Brain microvascular endothelial cell (primary cell): ENCODE measurements around the gene KRT78.
A peak's percentile ranks its signal among the peaks of the same experiment; 100 is the strongest.
"Not testable (repeated sequence)": the region's sequence is repeated elsewhere in the genome, so short reads cannot be mapped to it uniquely, and the experiment has no call there.

ENCODE experiments used
- DNase-seq: peaks from one replicate; pipeline ENCODE4 v3.0.0-alpha.2; 2020
- H3K27ac ChIP-seq: fragments of 250-450 bp; sonication (Bioruptor Pico); 2 replicates; pipeline ENCODE4 v1.5.1; 2020; ENCODE audit warnings: mild to moderate bottlenecking, moderate library complexity
- H3K27me3 ChIP-seq: fragments of 250-450 bp; sonication (Bioruptor Pico); replicated peaks from 2 replicates; pipeline ENCODE4 v1.5.1; 2020; ENCODE audit warnings: mild to moderate bottlenecking
- H3K36me3 ChIP-seq: fragments of 250-450 bp; sonication (Bioruptor Pico); replicated peaks from 2 replicates; pipeline ENCODE4 v1.5.1; 2020; ENCODE audit warnings: mild to moderate bottlenecking
- H3K4me3 ChIP-seq: 2 replicates; pipeline ENCODE4 v1.5.1; 2011; ENCODE audit warnings: low read depth, mild to moderate bottlenecking, control low read depth, low read length, moderate library complexity
- CTCF ChIP-seq: IDR thresholded peaks from 2 replicates; pipeline ENCODE4 v1.5.1; 2011; ENCODE audit warnings: low read depth, mild to moderate bottlenecking, moderate library complexity, low read length, control low read depth, inconsistent platforms; ENCODE audit errors: missing control alignments
- in situ Hi-C: cut with HindIII; loops from 2 replicates; pipeline ENCODE4 v1.10.0; 2017; ENCODE audit warnings: low sequenced_read_pairs, low pct_ligation_motif_present

KRT78 gene

GRCh38 chr12:52891044-52891443, 42.2 kb upstream of the KRT78 start:
- H3K27ac ChIP-seq, result no peak overlapping the region
- DNase-seq, result no peak
- in situ Hi-C loops, result loop anchor here (10.0 kb wide), 1 partner anchor 84 kb away; no protein-coding TSS in a partner anchor
- H3K4me3 ChIP-seq, result no peak overlapping the region
- H3K36me3 ChIP-seq, result no peaks in the 10 kb centered on the region
- TF ChIP-seq CTCF, result no peak
- H3K27me3 ChIP-seq, result no peaks in the 10 kb centered on the region

GRCh38 chr12:52890417-52890816, 41.6 kb upstream of the KRT78 start:
- Histone ChIP-seq H3K36me3 (no peaks in the 10 kb centered on the region), H3K4me3 (no peak overlapping the region), H3K27ac (no peak overlapping the region), H3K27me3 (no peaks in the 10 kb centered on the region)
- DNase-seq, result no peak
- in situ Hi-C loops, result loop anchor here (10.0 kb wide), 1 partner anchor 84 kb away; no protein-coding TSS in a partner anchor
- no peak for TF ChIP-seq CTCF

GRCh38 chr12:52884526-52885293, 35.9 kb upstream of the KRT78 start:
- in situ Hi-C loops, result no loop called here
- DNase-seq, result peak; percentile 49
- no peaks in the 10 kb centered on the region for H3K36me3 ChIP-seq
- no peak overlapping the region for H3K4me3 ChIP-seq
- peak; percentile 96 for TF ChIP-seq CTCF
- no peak overlapping the region for H3K27ac ChIP-seq
- no peaks in the 10 kb centered on the region for H3K27me3 ChIP-seq

DNA sequence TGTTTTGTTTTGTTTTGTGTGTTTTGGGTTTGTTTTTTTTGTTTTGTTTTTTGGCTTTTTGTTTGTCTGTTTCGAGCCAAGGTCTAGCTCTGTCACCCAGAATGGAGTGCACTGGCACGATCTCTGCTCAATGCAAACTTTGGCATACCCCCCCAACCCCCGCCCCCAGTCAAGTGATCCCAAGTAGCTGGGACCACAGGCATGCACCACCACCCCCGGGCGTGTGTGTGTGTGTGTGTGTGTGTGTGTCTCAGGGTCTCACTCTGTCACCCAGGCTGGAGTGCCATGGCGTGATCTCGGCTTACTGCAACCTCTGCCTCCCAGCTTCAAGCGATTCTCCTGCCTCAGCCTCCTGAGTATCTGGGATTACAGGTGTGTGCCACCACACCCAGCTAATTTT, 31.7 kb upstream of the KRT78 start:
- H3K27me3 ChIP-seq, DNase-seq, H3K36me3 ChIP-seq, in situ Hi-C loops, H3K27ac ChIP-seq, H3K4me3 ChIP-seq: not testable (repeated sequence)

- TF ChIP-seq CTCF, result peak; percentile 93
- H3K27ac ChIP-seq, result no peak overlapping the region
- H3K4me3 ChIP-seq, result peak overlapping the region; percentile 39
- no peaks in the 10 kb centered on the region for H3K27me3 ChIP-seq
- in situ Hi-C loops, result no loop called here
- H3K36me3 ChIP-seq, result no peaks in the 10 kb centered on the region
- DNase-seq, result peak; percentile 75
These were observed 30.9 kb upstream of the KRT78 start for GRCh38 chr12:52879394-52880351.
